OCI-LY3 (cell line): ENCODE measurements around the gene SHMT2.
A peak's percentile ranks its signal among the peaks of the same experiment; 100 is the strongest.

Experiments used
- H2AFZ ChIP-seq: fragments of 200-600, 300-600 bp; shearing (Covaris generic); 2 replicates; pipeline ENCODE4 v1.6.0; 2014; ENCODE audit warnings: antibody characterized with exemption, low read depth, low read length
- H3K27ac ChIP-seq: fragments of 200-600, 300-600 bp; sonication (generic); 2 replicates; pipeline ENCODE4 v1.5.1; 2014; ENCODE audit warnings: mild to moderate bottlenecking, low read length, moderate library complexity, mixed read lengths
- H3K27me3 ChIP-seq: fragments of 200-600, 300-600 bp; sonication (generic); 2 replicates; pipeline ENCODE4 v1.6.1; 2014; ENCODE audit warnings: low read depth, low read length, mixed read lengths
- H3K36me3 ChIP-seq: fragments of 200-600, 300-600 bp; sonication (generic); replicated peaks from 2 replicates; pipeline ENCODE3; 2014; ENCODE audit warnings: low read depth, low read length, mixed read lengths
- H3K4me1 ChIP-seq: fragments of 300-600, 200-600 bp; sonication (generic); 2 replicates; pipeline ENCODE4 v1.6.1; 2014; ENCODE audit warnings: low read length, mixed read lengths
- H3K4me2 ChIP-seq: fragments of 200-600, 300-600 bp; sonication (generic); 2 replicates; pipeline ENCODE4 v1.6.1; 2014; ENCODE audit warnings: low read length, mixed read lengths
- H3K4me3 ChIP-seq: fragments of 300-600, 200-600 bp; sonication (generic); 2 replicates; pipeline ENCODE4 v1.5.1; 2014; ENCODE audit warnings: antibody characterized with exemption, mild to moderate bottlenecking, low read length, moderate library complexity
- H3K79me2 ChIP-seq: fragments of 300-600, 200-600 bp; shearing (Covaris generic); 2 replicates; pipeline ENCODE4 v1.6.1; 2014; ENCODE audit warnings: mild to moderate bottlenecking, low read length, mixed read lengths
- H3K9ac ChIP-seq: fragments of 300-600, 200-600 bp; shearing (Covaris generic); 2 replicates; pipeline ENCODE4 v1.6.0; 2014; ENCODE audit warnings: mild to moderate bottlenecking, low read length, moderate library complexity
- H3K9me3 ChIP-seq: fragments of 200-600, 300-600 bp; shearing (Covaris generic); 2 replicates; pipeline ENCODE4 v1.6.1; 2014; ENCODE audit warnings: low read length, mixed read lengths; ENCODE audit not compliant: insufficient read depth
- H4K20me1 ChIP-seq: fragments of 200-600, 300-600 bp; sonication (generic); 2 replicates; pipeline ENCODE4 v1.6.1; 2016; ENCODE audit warnings: low read length, mixed read lengths; ENCODE audit not compliant: insufficient read depth
- CTCF ChIP-seq: fragments of 200-600, 300-600 bp; sonication (generic); IDR thresholded peaks from 2 replicates; pipeline ENCODE4 v1.5.1; 2014; ENCODE audit warnings: antibody characterized with exemption, low read length, low read depth
- EZH2phosphoT487 ChIP-seq: fragments of 200-600 bp; shearing (Covaris generic); IDR thresholded peaks from 2 replicates; pipeline ENCODE4 v1.6.1; 2018; ENCODE audit warnings: antibody characterized with exemption, mixed run types, low read depth

SHMT2 gene

GRCh38 chr12:57211791-57212700, 17.5 kb upstream of the SHMT2 start:
- Histone ChIP-seq H3K4me2 (no peak overlapping the region), H3K9me3 (no peaks in the 10 kb centered on the region), H3K27me3 (peaks cover 29% of the 10 kb centered on the region), H3K9ac (no peak overlapping the region), H3K4me1 (peaks cover 31% of the 10 kb centered on the region), H3K4me3 (no peak overlapping the region), H3K79me2 (no peaks in the 10 kb centered on the region), H4K20me1 (peaks cover 4% of the 10 kb centered on the region; the same call in 1 of the 2 replicates), H3K27ac (no peak overlapping the region), H3K36me3 (no peaks in the 10 kb centered on the region), H2AFZ (no peak overlapping the region)
- TF ChIP-seq CTCF (no peak), EZH2phosphoT487 (no peak)

GRCh38 chr12:57212701-57213057, 16.8 kb upstream of the SHMT2 start:
- H3K4me2 ChIP-seq: 0 out of 2 replicates have a peak overlapping the region, but pooled peaks have one; percentile 35
- peak overlapping the region; percentile 9; the same call in 1 of the 2 replicates for H2AFZ ChIP-seq
- no peaks in the 10 kb centered on the region for H3K9me3 ChIP-seq
- H3K36me3 ChIP-seq: no peaks in the 10 kb centered on the region
- no peak for TF ChIP-seq CTCF
- no peak for TF ChIP-seq EZH2phosphoT487
- H4K20me1 ChIP-seq: peaks cover 4% of the 10 kb centered on the region; the same call in 1 of the 2 replicates
- no peaks in the 10 kb centered on the region for H3K79me2 ChIP-seq
- no peak overlapping the region for H3K4me3 ChIP-seq
- H3K4me1 ChIP-seq: peaks cover 37% of the 10 kb centered on the region
- H3K27me3 ChIP-seq: peaks cover 35% of the 10 kb centered on the region
- no peak overlapping the region for H3K27ac ChIP-seq
- peak overlapping the region; percentile 14; the same call in 1 of the 2 replicates for H3K9ac ChIP-seq

- peak overlapping the region; percentile 56 for H3K4me2 ChIP-seq
- peaks cover 42% of the 10 kb centered on the region for H3K4me1 ChIP-seq
- H2AFZ ChIP-seq: peak overlapping the region; percentile 9; the same call in 1 of the 2 replicates
- H3K27me3 ChIP-seq: peaks cover 40% of the 10 kb centered on the region
- H3K4me3 ChIP-seq: peak overlapping the region; percentile 26
- peak overlapping the region; percentile 14; the same call in 1 of the 2 replicates for H3K9ac ChIP-seq
- TF ChIP-seq CTCF (peak; percentile 79), EZH2phosphoT487 (no peak)
- peaks cover 4% of the 10 kb centered on the region; the same call in 1 of the 2 replicates for H4K20me1 ChIP-seq
- no peaks in the 10 kb centered on the region for H3K9me3 ChIP-seq
- no peaks in the 10 kb centered on the region for H3K36me3 ChIP-seq
- no peak overlapping the region for H3K27ac ChIP-seq
- H3K79me2 ChIP-seq: no peaks in the 10 kb centered on the region
Observed at GRCh38 chr12:57213058-57213715, 16.3 kb upstream of the SHMT2 start.
